Muscle of arm (tissue), 14 donors: ENCODE results near the gene MDM1. TPM values are rescaled to one million over a fixed set of nuclear protein-coding genes. Genes with fewer than 3 reads are reported as not detected.

Source experiments
- DNase-seq: peaks from one replicate; pipeline ENCODE4 v3.0.0-alpha.2; 2013
- long read RNA-seq, 11 donors: transcript quantifications; one replicate each; lab custom pipeline, GENCODE V29; 2026
- polyA plus RNA-seq, 12 donors: library from polyadenylated mRNA; unstranded; fragments of 120-200 nt; gene quantifications; one replicate each; pipeline ENCODE4 v1.2.1, GENCODE V29; 2013; ENCODE audit not compliant: insufficient read length in 12 of 12

Gene MDM1
- 10 to 100 TPM in 10 of 12 donors, 1 to 10 TPM in 1, not detected in 1; 7.2 to 27.7 (median 17.2) TPM for polyA plus RNA-seq
- long read RNA-seq, donor 1, result 0 reads
- long read RNA-seq, donor 2, partial matches to known transcripts, result 0 of 2 reads
- long read RNA-seq, donor 2, other reads (novel, unspliced or antisense), result 0 of 2 reads
- long read RNA-seq, donor 3, partial matches to known transcripts, result 0 of 3 reads
- long read RNA-seq, donor 3, other reads (novel, unspliced or antisense), result 0 of 3 reads
- long read RNA-seq, donor 4, partial matches to known transcripts, result 0 of 1 reads
- long read RNA-seq, donor 4, other reads (novel, unspliced or antisense), result 0 of 1 reads
- long read RNA-seq, donor 5, result 0 reads
- long read RNA-seq, donor 6, partial matches to known transcripts, result 0 of 2 reads
- long read RNA-seq, donor 6, other reads (novel, unspliced or antisense), result 0 of 2 reads
- long read RNA-seq, donor 7, partial matches to known transcripts, result 0 of 1 reads
- long read RNA-seq, donor 7, other reads (novel, unspliced or antisense), result 0 of 1 reads
- long read RNA-seq, donor 8, partial matches to known transcripts, result 0 of 5 reads
- long read RNA-seq, donor 8, other reads (novel, unspliced or antisense), result 0 of 5 reads
- long read RNA-seq, donor 9, result 0 reads
- long read RNA-seq, donor 10, partial matches to known transcripts, result 0 of 3 reads
- long read RNA-seq, donor 10, other reads (novel, unspliced or antisense), result 0 of 3 reads
- long read RNA-seq, donor 11, partial matches to known transcripts, result 0 of 3 reads
- long read RNA-seq, donor 11, other reads (novel, unspliced or antisense), result 0 of 3 reads

GRCh38 chr12:68331869-68332727 is at the start of gene MDM1:
Gene MDM1, minus strand, starts transcription at chr12:68332362. Its CDS starts 117 bp downstream, at chr12:68332245.
- peak; percentile 99 for DNase-seq

DNA sequence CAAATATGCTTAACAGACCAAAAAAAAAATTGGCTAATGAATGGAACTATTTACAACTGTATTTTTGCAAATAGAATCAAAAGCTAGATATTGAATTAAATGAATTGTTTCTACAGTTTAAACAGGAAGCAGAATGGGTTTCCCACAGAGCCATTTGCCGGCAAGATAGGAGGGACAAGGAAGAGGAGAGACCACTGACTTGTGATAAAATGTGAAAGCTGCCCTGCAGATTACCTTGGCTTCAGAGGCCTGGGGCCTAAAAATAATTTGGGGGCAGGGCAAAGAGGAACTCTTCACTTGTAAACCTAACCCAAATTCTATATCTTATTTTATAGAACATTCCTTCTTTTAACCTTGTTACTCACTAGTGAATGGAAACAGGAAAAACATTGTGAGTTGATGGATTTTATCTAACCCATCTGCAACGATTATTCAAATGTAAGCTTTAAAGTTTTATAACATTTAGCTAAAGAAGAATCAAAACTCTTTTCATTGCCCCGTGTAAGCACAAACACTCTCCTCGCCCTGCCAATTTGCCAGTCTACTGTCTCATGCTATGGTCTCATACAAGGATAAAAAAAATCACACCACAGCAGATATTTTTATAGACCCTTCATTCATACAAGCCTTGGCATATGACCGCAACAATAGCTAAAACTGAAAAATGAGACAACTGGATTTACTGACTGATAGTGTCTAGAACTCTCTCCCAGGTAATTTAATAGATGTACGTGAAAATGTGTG is 49.5 kb upstream of the MDM1 start:
- no peak for DNase-seq

- peak; percentile 70 for DNase-seq
These were observed 46.9 kb upstream of the MDM1 start for GRCh38 chr12:68378872-68379606.

DNA sequence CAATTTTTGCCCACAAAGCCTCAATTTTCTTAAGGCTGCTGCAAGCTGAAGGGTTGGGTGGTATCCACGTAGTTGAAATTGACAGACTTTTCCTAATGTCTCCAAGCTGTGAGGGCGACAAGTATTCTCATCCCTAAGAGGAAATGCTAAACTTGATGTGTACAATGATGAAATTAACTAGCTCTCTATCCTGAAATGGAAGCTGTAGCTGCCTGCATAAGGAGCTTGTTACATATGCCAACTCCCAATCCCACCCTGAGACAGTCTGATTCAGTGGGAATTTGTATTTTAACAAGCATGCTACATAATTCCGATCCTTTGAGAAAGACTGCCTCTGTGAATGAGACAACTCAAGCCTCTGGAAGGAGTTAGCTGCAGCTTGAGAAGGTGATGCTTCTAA is 45.7 kb upstream of the MDM1 start:
- no peak for DNase-seq

- no peak for DNase-seq
These were observed 44.7 kb upstream of the MDM1 start for GRCh38 chr12:68376901-68377300.

GRCh38 chr12:68375756-68376695 is 43.9 kb upstream of the MDM1 start:
- DNase-seq, result no peak

DNA sequence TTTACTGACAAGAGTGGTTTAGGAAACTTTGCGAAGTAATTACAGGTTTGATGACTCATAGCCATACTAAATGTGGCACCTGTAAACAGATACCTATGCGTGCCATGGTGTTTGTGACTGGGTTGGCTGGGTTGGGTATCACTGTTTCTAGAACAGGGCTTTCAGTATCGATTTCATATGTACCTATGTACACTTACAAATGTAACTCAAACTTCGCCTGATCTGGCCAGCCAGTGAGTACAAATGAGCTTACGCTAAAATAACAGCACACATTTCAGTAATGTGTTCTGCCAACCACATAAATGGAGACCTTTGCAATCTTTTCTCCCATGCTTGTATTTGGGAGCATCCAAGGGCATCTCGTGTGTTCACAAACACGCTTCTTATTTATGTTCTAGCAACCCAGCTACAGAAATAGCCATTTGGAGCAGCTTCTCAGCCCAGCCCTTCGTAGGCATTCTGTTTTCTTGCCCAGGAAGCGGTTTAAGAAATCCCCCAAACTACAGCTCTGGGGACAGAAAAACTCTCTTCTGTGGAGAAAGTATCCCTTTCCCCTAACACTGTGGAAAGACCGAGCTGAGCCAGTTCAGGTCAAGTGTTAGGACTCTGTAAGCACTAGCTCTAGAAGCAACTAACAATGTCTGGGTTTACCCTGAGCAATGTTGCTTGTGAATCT is 42.3 kb upstream of the MDM1 start:
- no peak for DNase-seq

DNA sequence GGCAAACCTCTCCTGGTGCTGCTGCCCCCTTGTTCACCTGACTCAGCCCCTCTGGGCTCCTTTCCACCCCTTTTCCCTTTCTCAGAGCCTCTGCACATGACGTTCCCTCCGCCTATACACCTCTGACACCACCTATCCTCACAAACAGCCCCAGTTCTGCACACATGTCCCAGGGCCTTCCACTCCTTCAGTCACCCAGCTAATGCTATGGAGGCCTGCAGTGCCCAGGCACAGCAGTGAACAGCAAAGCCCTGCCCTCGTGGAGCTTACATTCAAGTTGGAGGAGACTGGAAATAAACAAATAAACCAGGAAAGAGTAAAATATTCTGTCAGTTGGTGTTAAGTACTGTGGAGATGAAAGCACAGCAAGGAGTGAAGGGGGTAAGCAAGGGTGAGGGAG is 38.5 kb upstream of the MDM1 start:
- DNase-seq, result no peak

- DNase-seq, result no peak
These were observed 37.9 kb upstream of the MDM1 start for GRCh38 chr12:68370006-68370590.

DNA sequence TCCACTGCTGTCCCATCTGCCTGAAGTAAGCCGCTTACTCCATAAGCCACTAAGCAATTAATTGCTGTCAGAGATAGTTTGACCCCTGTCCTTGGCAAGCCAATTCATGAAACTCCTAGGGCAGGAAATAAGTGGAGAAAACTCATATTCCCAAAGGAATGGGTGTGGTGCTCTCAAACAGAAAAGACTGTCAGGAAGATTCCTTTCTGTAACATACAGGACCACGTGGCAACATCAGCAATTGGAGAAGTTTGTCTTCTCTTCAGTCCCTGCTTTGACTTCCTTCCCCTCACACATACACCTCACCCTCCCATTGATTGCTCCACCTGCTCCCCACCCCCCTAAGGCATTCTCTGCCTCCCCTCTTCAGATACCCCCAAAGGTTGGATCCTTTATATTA is 36.2 kb upstream of the MDM1 start:
- DNase-seq, result no peak

DNA sequence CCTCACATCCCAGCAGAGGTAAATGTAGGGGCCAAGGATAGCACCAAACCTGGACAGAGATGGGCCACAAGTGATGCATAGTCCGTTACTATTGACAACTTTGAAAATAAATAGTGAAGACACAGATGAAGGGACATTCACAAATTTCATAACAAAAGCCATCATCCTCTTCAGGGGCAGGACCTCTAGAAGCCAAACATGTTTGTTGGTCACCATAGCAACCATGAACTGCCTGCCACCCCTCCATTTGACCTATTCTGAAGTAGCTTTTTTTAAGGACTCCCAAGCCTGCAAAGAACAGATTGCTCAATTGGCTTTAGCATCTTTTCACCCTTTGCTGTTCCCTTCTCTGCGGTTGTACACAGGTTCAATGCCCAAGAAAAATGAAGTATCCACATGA is 35.7 kb upstream of the MDM1 start:
- no peak for DNase-seq

- no peak for DNase-seq
These were observed 35.0 kb upstream of the MDM1 start for GRCh38 chr12:68367116-68367515.

- DNase-seq, result peak; percentile 80
These were observed 32.9 kb upstream of the MDM1 start for GRCh38 chr12:68364893-68365725.

DNA sequence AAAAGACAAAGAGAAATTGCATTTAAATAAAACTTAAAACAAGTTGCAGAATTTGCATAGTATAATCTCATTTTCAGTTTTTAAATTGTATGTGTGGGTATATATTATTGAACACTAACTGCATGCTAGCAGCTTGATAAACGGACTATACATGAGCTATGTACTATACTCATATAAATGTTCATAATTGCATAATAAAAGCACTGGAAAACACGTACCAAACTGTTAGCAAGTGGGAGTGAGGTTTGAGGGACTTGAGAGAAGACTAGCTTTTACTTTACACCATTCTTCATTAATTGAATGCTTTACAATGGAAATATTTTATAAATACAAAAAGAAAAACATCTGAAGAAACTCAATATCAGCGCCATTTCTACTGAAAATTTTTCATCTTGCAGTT is 32.2 kb upstream of the MDM1 start:
- no peak for DNase-seq

GRCh38 chr12:68361953-68362352 is 29.8 kb upstream of the MDM1 start:
- no peak for DNase-seq

DNA sequence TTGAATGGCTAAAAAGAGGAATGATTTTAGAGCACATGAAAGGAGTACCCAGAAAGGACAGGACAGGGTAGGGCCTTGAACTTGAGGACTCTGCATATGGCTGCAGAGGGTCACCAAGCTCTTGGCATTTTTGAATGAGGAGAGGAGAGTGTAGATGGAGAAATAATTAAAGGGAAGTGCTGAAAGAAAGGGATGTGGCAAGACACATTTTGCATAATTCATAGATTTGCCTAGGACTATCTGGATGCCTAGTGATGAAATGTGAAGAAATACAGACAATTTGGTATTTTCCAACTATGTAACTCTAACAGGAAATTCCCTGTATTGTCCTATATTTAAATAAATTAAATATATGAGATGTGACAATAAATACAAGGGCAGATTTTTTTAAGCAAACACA is 27.5 kb upstream of the MDM1 start:
- no peak for DNase-seq
